ENCODE measurements around the gene KIAA1217. TPM values are rescaled to one million over a fixed set of nuclear protein-coding genes. Genes with fewer than 3 reads are reported as not detected.

Gene KIAA1217
- total and polyA plus RNA-seq, 2 of the 8 experiments (the other 6 are each of a cell fraction or from before 2014, with no cell fraction given): 4.5 to 15.6 TPM

DNA sequence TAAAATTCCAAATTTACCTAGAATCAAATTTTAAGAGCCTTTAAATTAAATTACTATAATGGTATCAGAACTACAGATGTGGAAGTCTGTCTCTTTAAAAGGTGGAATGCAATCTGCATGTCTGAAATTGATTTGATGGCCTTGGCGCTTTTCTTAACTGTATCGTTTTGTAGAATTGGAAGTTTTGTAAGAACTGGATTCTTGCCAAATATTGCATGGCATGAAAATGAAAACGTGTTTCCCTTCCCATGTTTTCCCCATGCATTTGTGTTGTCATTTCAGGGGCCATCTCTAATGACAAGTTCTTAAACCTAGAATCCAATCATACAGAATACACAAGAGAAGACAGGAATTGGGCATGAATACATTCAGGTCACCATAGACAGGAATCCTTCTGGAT is 162.5 kb downstream of the KIAA1217 start:
- H2BK15ac ChIP-seq (ENCODE audit: low read length): no peak overlapping the region
- H2BK5ac ChIP-seq (ENCODE audit: low read depth, low read length): no peak overlapping the region
- no peak overlapping the region for H2BK20ac ChIP-seq (ENCODE audit: low read length)
- no peak overlapping the region for H3K14ac ChIP-seq (ENCODE audit: insufficient read length)
- no peak overlapping the region for H4K5ac ChIP-seq (ENCODE audit: insufficient read length, low read depth, low read length)
- no peak overlapping the region for H2BK12ac ChIP-seq (ENCODE audit: low read depth, low read length)
- no peak overlapping the region for H3K9ac ChIP-seq (replicated peaks in 1 of 4; ENCODE audit: extremely low read depth in 1 of 4, low read depth in 3 of 4, low read length in 3 of 4)
- H3K27me3 ChIP-seq (replicated peaks in 1 of 4; ENCODE audit: control insufficient read depth in 3 of 4, extremely low read depth in 1 of 4, insufficient read depth in 3 of 4, low read length in 3 of 4): no peaks in the 10 kb centered on the region
- CTCF ChIA-PET (ENCODE audit: partially characterized antibody): interaction anchor here (1.0 to 5.8 kb wide), 4 partner anchors 10 to 133 kb away, joined by 3 to 23 read pairs (median 6); no protein-coding TSS in a partner anchor
- no peak overlapping the region for H3K4ac ChIP-seq (replicated peaks; ENCODE audit: insufficient read length, low read depth, low read length)
- FAIRE-seq (no peak), DNase-seq (ENCODE audit: low read depth in 1 of 2, low spot score in 2 of 2) (no peak)
- H3K4me1 ChIP-seq (replicated peaks in 1 of 4; ENCODE audit: control insufficient read depth in 3 of 4, insufficient read depth in 4 of 4, low read length in 3 of 4): peaks cover 3 to 11% (median 9%) of the 10 kb centered on the region in 4 experiments; a peak in 6 of 7 replicates
- H3K23ac ChIP-seq (ENCODE audit: insufficient read length): no peak overlapping the region
- no peaks in the 10 kb centered on the region for H3K79me2 ChIP-seq (ENCODE audit: control insufficient read depth in 1 of 2, insufficient read depth in 2 of 2, low read length in 2 of 2)
- no peak overlapping the region for H4K8ac ChIP-seq (ENCODE audit: extremely low read depth, insufficient read depth, low read length)
- H2BK120ac ChIP-seq (replicated peaks; ENCODE audit: low read depth, low read length): no peak overlapping the region
- WGBS, 2 experiments (ENCODE audit: extremely low coverage in 1 of 2, insufficient coverage in 1 of 2, insufficient read length in 1 of 2, insufficient replicate concordance in 2 of 2, low coverage in 1 of 2, low lambda C conversion rate in 2 of 2, missing lambda C conversion rate in 1 of 2): 97% methylated on average over 3 of the region's 3 CpGs; no CpG with 5 or more reads in 1 of the 2 experiments
- POLR2A ChIA-PET (ENCODE audit: partially characterized antibody): interaction anchor here (0.9 kb wide), 1 partner anchor 12 kb away, joined by 4 read pairs; no protein-coding TSS in a partner anchor
- no peak overlapping the region for H3K18ac ChIP-seq (ENCODE audit: extremely low read depth, low read length)
- H2AK5ac ChIP-seq (ENCODE audit: low read depth, low read length): no peak overlapping the region
- H3K27ac ChIP-seq (ENCODE audit: low read depth, low read length): no peak overlapping the region
- no peaks in the 10 kb centered on the region; the same call in 1 of the 2 replicates for H3K79me1 ChIP-seq (ENCODE audit: low read depth, low read length)
- no peaks in the 10 kb centered on the region for H4K20me1 ChIP-seq (replicated peaks in 1 of 2; ENCODE audit: control insufficient read depth in 1 of 2, insufficient read depth in 2 of 2, low read length in 2 of 2)
- no peak overlapping the region for H2AFZ ChIP-seq (ENCODE audit: low read length)
- H3K4me2 ChIP-seq (ENCODE audit: insufficient read depth in 1 of 2, low read depth in 2 of 2, low read length in 2 of 2): no peak overlapping the region
- no peak overlapping the region for H3K4me3 ChIP-seq (ENCODE audit: extremely low read depth in 1 of 4, insufficient read depth in 2 of 4, low read depth in 3 of 4, low read length in 4 of 4)
- TF ChIP-seq SP2 (IDR thresholded peaks at IDR 0.05; ENCODE audit: low read length) (no peak), JUND (IDR thresholded peaks at IDR 0.05; ENCODE audit: low read length) (no peak), BACH1 (IDR thresholded peaks at IDR 0.05; ENCODE audit: low read length) (no peak)
- H3K9me3 ChIP-seq (ENCODE audit: insufficient read depth in 2 of 2, low read depth in 1 of 2, low read length in 1 of 2): peaks cover 7 to 11% of the 10 kb centered on the region in 2 experiments; a peak in 3 of 4 replicates
- H3K23me2 ChIP-seq (ENCODE audit: low read depth, low read length): no peaks in the 10 kb centered on the region; the same call in 1 of the 2 replicates
- H4K91ac ChIP-seq (replicated peaks; ENCODE audit: insufficient read length, low read length): no peak overlapping the region
- no peak overlapping the region for H3K56ac ChIP-seq (replicated peaks; ENCODE audit: insufficient read length, low read depth, low read length)
- 0 out of 8 replicates have a peak, but pooled peaks cover 0 to 2% (median 0%) of the 10 kb centered on the region in 4 experiments for H3K36me3 ChIP-seq (ENCODE audit: control insufficient read depth in 2 of 4, insufficient read depth in 4 of 4, low read length in 3 of 4)

Data from H1 (cell line).